ENCODE data around the gene MAST4. TPM values are rescaled to one million over a fixed set of nuclear protein-coding genes. Genes with fewer than 3 reads are reported as not detected.

MAST4 gene
- total RNA-seq, 1 experiment from 2014 or later, result 10.9 TPM

DNA sequence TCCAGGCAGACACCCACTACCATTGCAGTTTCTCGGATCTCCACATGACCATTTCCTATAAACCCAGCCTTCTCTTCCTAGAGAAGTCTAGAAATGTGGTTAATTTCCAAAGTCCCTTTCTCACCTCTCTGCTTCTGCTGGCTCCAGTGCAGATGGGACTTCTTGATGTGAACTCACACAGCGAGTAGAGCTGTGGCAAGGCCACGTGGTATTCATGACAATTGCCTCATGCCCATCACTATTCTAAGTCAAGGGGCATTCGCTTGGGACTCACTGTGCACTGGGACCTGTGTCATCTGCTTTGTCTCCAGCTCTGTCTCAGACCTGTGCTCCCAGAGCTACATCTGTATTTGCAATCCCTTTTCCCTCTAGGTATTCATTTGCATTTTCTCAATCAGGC lies 594.2 kb downstream of the MAST4 start:
- peaks cover 9% of the 10 kb centered on the region for H3K4me1 Mint-ChIP-seq (ENCODE audit: low read depth, unreplicated experiment)
- H3K4me3 Mint-ChIP-seq (ENCODE audit: low read depth, unreplicated experiment), result no peak overlapping the region
- no peaks in the 10 kb centered on the region for H3K9me3 Mint-ChIP-seq (ENCODE audit: low read depth, unreplicated experiment)
- TF ChIP-seq CTCF (IDR thresholded peaks at IDR 0.05; ENCODE audit: unreplicated experiment), result no peak
- H3K27me3 Mint-ChIP-seq (ENCODE audit: unreplicated experiment), result no peaks in the 10 kb centered on the region
- H3K36me3 Mint-ChIP-seq (ENCODE audit: insufficient read depth, unreplicated experiment), result no peaks in the 10 kb centered on the region
- CTCF ChIA-PET, result interaction anchor here (0.9 kb wide), 1 partner anchor 32 kb away, joined by 3 read pairs; no protein-coding TSS in a partner anchor
- DNase-seq, result no peak
- no peak overlapping the region for H3K27ac Mint-ChIP-seq (ENCODE audit: unreplicated experiment)
- no TSS peak for BruUV-seq (replicated peaks)
- intact Hi-C loops (cut with micrococcal nuclease; ENCODE audit: unreplicated experiment), result no loop called here

DNA sequence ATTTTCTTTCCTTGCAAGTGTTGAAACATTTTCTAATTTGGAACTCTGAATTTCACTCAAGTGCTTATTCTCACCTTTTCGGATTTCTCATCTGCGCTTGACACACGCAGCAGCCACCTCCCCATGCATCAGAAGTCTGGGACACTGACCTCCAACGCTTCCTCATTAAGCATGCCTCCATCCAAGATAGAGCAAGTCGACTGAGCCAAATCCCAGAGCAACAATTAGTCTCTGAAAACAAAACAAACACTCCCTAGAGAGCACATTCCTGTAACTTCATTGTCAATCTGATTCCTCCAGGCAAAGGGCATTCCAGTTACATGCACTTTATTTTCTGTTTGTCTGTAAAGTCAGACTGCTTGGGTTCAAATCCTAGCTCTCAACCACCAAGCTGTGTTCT lies 594.7 kb downstream of the MAST4 start:
- Mint-ChIP-seq H3K36me3 (ENCODE audit: insufficient read depth, unreplicated experiment) (no peaks in the 10 kb centered on the region), H3K27me3 (ENCODE audit: unreplicated experiment) (no peaks in the 10 kb centered on the region), H3K4me3 (ENCODE audit: low read depth, unreplicated experiment) (no peak overlapping the region), H3K4me1 (ENCODE audit: low read depth, unreplicated experiment) (peaks cover 9% of the 10 kb centered on the region), H3K27ac (ENCODE audit: unreplicated experiment) (no peak overlapping the region), H3K9me3 (ENCODE audit: low read depth, unreplicated experiment) (no peaks in the 10 kb centered on the region)
- TF ChIP-seq CTCF (IDR thresholded peaks at IDR 0.05; ENCODE audit: unreplicated experiment), result no peak
- intact Hi-C loops (cut with micrococcal nuclease; ENCODE audit: unreplicated experiment), result no loop called here
- DNase-seq, result no peak
- BruUV-seq (replicated peaks), result no TSS peak
- CTCF ChIA-PET, result interaction anchor here (0.6 to 0.9 kb wide), 2 partner anchors 33 to 756 kb away, joined by 3 read pairs; no protein-coding TSS in a partner anchor

- Mint-ChIP-seq H3K4me3 (ENCODE audit: low read depth, unreplicated experiment) (no peak overlapping the region), H3K4me1 (ENCODE audit: low read depth, unreplicated experiment) (peaks cover 15% of the 10 kb centered on the region), H3K27ac (ENCODE audit: unreplicated experiment) (no peak overlapping the region), H3K27me3 (ENCODE audit: unreplicated experiment) (no peaks in the 10 kb centered on the region), H3K9me3 (ENCODE audit: low read depth, unreplicated experiment) (no peaks in the 10 kb centered on the region), H3K36me3 (ENCODE audit: insufficient read depth, unreplicated experiment) (no peaks in the 10 kb centered on the region)
- TF ChIP-seq CTCF (IDR thresholded peaks at IDR 0.05; ENCODE audit: unreplicated experiment), result no peak
- intact Hi-C loops (cut with micrococcal nuclease; ENCODE audit: unreplicated experiment), result no loop called here
- BruUV-seq (replicated peaks), result no TSS peak
- CTCF ChIA-PET, result no interaction called here
- DNase-seq, result no peak
Measured at GRCh38 chr5:67192719-67193438, 596.7 kb downstream of the MAST4 start.

DNA sequence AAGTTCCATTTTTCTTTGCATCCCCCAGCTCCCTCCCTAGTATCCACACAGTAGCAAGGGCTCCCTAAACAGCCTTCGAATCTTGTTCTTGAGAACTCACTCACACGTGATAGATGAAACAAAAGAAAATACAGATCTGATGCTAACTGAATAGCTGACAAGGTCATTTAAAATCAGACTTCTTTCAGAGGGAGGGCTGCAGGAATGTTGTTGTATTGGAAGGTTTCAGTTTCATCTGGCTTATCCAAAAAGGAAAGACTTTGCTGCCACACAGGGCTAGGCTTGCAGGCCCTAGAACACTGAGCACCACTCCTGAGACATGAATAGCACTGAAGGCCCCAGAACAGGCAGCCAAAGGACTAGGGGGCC lies 597.2 kb downstream of the MAST4 start:
- no TSS peak for BruUV-seq (replicated peaks)
- intact Hi-C loops (cut with micrococcal nuclease; ENCODE audit: unreplicated experiment), result no loop called here
- no peak for DNase-seq
- Mint-ChIP-seq H3K4me1 (ENCODE audit: low read depth, unreplicated experiment) (peaks cover 15% of the 10 kb centered on the region), H3K27me3 (ENCODE audit: unreplicated experiment) (no peaks in the 10 kb centered on the region), H3K4me3 (ENCODE audit: low read depth, unreplicated experiment) (no peak overlapping the region), H3K9me3 (ENCODE audit: low read depth, unreplicated experiment) (no peaks in the 10 kb centered on the region), H3K36me3 (ENCODE audit: insufficient read depth, unreplicated experiment) (no peaks in the 10 kb centered on the region), H3K27ac (ENCODE audit: unreplicated experiment) (no peak overlapping the region)
- CTCF ChIA-PET, result no interaction called here
- TF ChIP-seq CTCF (IDR thresholded peaks at IDR 0.05; ENCODE audit: unreplicated experiment), result no peak
